ENCODE results near the gene RRAGC.

The RRAGC gene

GRCh38 chr1:38858833-38859560, 575 bp downstream of the RRAGC start:
- H3K27me3 ChIP-seq (ENCODE audit: insufficient read depth, low read length, poor library complexity): no peaks in the 10 kb centered on the region
- H3K9me3 ChIP-seq (ENCODE audit: insufficient read depth, low read length, severe bottlenecking): no peaks in the 10 kb centered on the region
- peak overlapping the region; percentile 5 for H3K27ac ChIP-seq (ENCODE audit: low read length)
- H4K20me1 ChIP-seq (ENCODE audit: insufficient read depth, low read length): peaks cover 15% of the 10 kb centered on the region; the same call in 1 of the 2 replicates
- TF ChIP-seq CTCF (IDR thresholded peaks at IDR 0.05; ENCODE audit: borderline replicate concordance, extremely low read depth, low read length, poor library complexity, severe bottlenecking) (no peak), EZH2 (IDR thresholded peaks at IDR 0.05; ENCODE audit: borderline replicate concordance, low read depth, low read length, severe bottlenecking) (no peak)
- H3K36me3 ChIP-seq (ENCODE audit: insufficient read depth, low read length): peaks cover 41% of the 10 kb centered on the region
- peak overlapping the region; percentile 74 for H3K9ac ChIP-seq (ENCODE audit: low read depth, low read length)
- H3K4me1 ChIP-seq (ENCODE audit: insufficient read depth, low read length): peaks cover 56% of the 10 kb centered on the region
- peak overlapping the region; percentile 71 for H2AFZ ChIP-seq (ENCODE audit: low read depth, low read length)
- H3K4me2 ChIP-seq (ENCODE audit: insufficient read depth, low read length): peak overlapping the region; percentile 73
- peaks cover 64% of the 10 kb centered on the region for H3K79me2 ChIP-seq (ENCODE audit: insufficient read depth, low read length)
- ATAC-seq (ENCODE audit: insufficient read depth, low read depth): peak; percentile 22
- peak overlapping the region; percentile 90; a peak in 3 of 4 replicates for H3K4me3 ChIP-seq (ENCODE audit: low read depth in 1 of 2, low read length in 2 of 2)
- DNase-seq: peak; percentile 43

DNA sequence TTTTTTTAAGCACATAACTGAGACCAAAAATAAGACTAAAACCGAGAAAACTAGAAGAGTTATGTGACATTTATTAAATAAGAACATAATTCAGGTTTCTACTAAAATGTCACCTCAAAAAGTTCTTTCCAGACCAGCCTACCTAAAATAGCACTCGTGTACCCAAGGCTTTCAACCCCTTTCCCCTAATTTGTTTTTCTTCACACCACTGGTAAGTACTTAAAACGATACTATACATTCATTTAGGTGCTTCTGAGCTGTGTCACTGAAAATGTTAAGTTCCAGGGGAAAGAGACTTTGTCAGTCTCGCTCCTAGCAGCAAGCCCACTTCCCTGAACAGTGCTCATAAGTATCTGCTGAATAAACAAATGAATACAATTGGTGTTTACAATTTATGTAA, 6.8 kb downstream of the RRAGC start:
- Histone ChIP-seq H3K9me3 (ENCODE audit: insufficient read depth, low read length, severe bottlenecking) (no peaks in the 10 kb centered on the region), H3K36me3 (ENCODE audit: insufficient read depth, low read length) (peaks cover 60% of the 10 kb centered on the region), H4K20me1 (ENCODE audit: insufficient read depth, low read length) (peaks cover 4% of the 10 kb centered on the region; the same call in 1 of the 2 replicates), H3K27ac (ENCODE audit: low read length) (no peak overlapping the region), H2AFZ (ENCODE audit: low read depth, low read length) (no peak overlapping the region), H3K4me2 (ENCODE audit: insufficient read depth, low read length) (no peak overlapping the region), H3K27me3 (ENCODE audit: insufficient read depth, low read length, poor library complexity) (no peaks in the 10 kb centered on the region), H3K4me1 (ENCODE audit: insufficient read depth, low read length) (peaks cover 11% of the 10 kb centered on the region), H3K79me2 (ENCODE audit: insufficient read depth, low read length) (peaks cover 18% of the 10 kb centered on the region), H3K4me3 (ENCODE audit: low read depth in 1 of 2, low read length in 2 of 2) (no peak overlapping the region), H3K9ac (ENCODE audit: low read depth, low read length) (no peak overlapping the region)
- TF ChIP-seq EZH2 (IDR thresholded peaks at IDR 0.05; ENCODE audit: borderline replicate concordance, low read depth, low read length, severe bottlenecking) (no peak), CTCF (IDR thresholded peaks at IDR 0.05; ENCODE audit: borderline replicate concordance, extremely low read depth, low read length, poor library complexity, severe bottlenecking) (no peak)
- no peak for ATAC-seq (ENCODE audit: insufficient read depth, low read depth)
- no peak for DNase-seq

GRCh38 chr1:38848071-38848470, 11.5 kb downstream of the RRAGC start:
- TF ChIP-seq CTCF (IDR thresholded peaks at IDR 0.05; ENCODE audit: borderline replicate concordance, extremely low read depth, low read length, poor library complexity, severe bottlenecking) (no peak), EZH2 (IDR thresholded peaks at IDR 0.05; ENCODE audit: borderline replicate concordance, low read depth, low read length, severe bottlenecking) (no peak)
- Histone ChIP-seq H3K9me3 (ENCODE audit: insufficient read depth, low read length, severe bottlenecking) (no peaks in the 10 kb centered on the region), H3K27ac (ENCODE audit: low read length) (no peak overlapping the region), H2AFZ (ENCODE audit: low read depth, low read length) (no peak overlapping the region), H3K4me3 (ENCODE audit: low read depth in 1 of 2, low read length in 2 of 2) (no peak overlapping the region), H3K27me3 (ENCODE audit: insufficient read depth, low read length, poor library complexity) (no peaks in the 10 kb centered on the region), H3K4me1 (ENCODE audit: insufficient read depth, low read length) (no peaks in the 10 kb centered on the region; the same call in 1 of the 2 replicates), H3K4me2 (ENCODE audit: insufficient read depth, low read length) (no peak overlapping the region), H3K36me3 (ENCODE audit: insufficient read depth, low read length) (peaks cover 67% of the 10 kb centered on the region), H4K20me1 (ENCODE audit: insufficient read depth, low read length) (no peaks in the 10 kb centered on the region), H3K79me2 (ENCODE audit: insufficient read depth, low read length) (no peaks in the 10 kb centered on the region), H3K9ac (ENCODE audit: low read depth, low read length) (no peak overlapping the region)
- ATAC-seq (ENCODE audit: insufficient read depth, low read depth) (no peak), DNase-seq (no peak)

Data from DND-41 (cell line).